Epithelial cell of esophagus (primary cell): Measurements from ENCODE around the gene SIMC1.
"Not testable (repeated sequence)": the region's sequence is repeated elsewhere in the genome, so short reads cannot be mapped to it uniquely, and the experiment has no call there.

Experiments
- DNase-seq: peaks from one replicate; pipeline ENCODE4 v3.0.0; 2010; ENCODE audit warnings: low read depth
- H3K4me3 ChIP-seq: 2 replicates; pipeline ENCODE4 v1.5.1; 2011; ENCODE audit warnings: mild to moderate bottlenecking, low read length, control low read depth
- CTCF ChIP-seq: IDR thresholded peaks from 2 replicates; pipeline ENCODE4 v1.5.1; 2011; ENCODE audit warnings: low read depth, mild to moderate bottlenecking, low read length, control low read depth, inconsistent platforms; ENCODE audit not compliant: insufficient read depth; ENCODE audit errors: missing control alignments

The SIMC1 gene

GRCh38 chr5:176245074-176245473 lies 6.8 kb downstream of the SIMC1 start:
- DNase-seq, H3K4me3 ChIP-seq: not testable (repeated sequence)

DNA sequence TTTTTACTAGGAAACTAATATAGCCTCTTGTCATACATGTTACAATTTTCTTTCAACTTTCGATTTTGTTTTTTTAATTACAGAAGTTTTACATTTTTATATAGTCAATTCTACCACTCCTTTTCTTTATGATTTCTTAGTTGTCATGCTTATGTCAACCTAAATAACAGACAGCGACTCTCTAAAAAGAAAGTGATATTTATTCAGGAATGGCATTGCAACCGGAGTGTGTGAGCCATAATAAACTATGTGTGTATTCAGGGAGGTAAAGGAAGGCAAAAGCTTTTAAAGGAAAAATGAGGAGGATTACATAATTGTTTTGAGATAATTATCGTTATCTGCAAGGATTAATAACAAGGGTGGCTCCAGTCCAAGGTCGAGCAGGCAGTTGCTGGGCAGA lies 7.3 kb downstream of the SIMC1 start:
- H3K4me3 ChIP-seq, DNase-seq: not testable (repeated sequence)

- DNase-seq, H3K4me3 ChIP-seq: not testable (repeated sequence)
Measured at GRCh38 chr5:176250691-176251090, 12.5 kb downstream of the SIMC1 start.

- not testable (repeated sequence) for H3K4me3 ChIP-seq, DNase-seq
Measured at GRCh38 chr5:176252171-176252570, 13.9 kb downstream of the SIMC1 start.

GRCh38 chr5:176253370-176254065 lies 15.3 kb downstream of the SIMC1 start:
- not testable (repeated sequence) for DNase-seq, H3K4me3 ChIP-seq

DNA sequence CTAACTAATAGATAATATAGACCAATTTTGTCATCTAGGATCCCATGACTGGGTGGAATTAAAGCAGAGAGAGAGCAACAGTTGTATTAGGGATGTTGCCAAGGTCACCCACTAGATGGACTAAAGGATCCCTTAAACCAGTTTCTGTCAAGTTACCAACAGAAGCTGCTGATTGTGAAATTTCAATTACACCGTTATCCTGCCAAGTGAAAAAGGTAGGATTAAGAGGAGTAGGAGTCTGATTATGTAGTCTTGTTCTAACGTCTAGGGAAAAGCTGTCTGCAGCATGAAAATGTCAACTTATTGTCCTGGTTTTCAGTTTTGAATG lies 15.8 kb downstream of the SIMC1 start:
- H3K4me3 ChIP-seq, DNase-seq: not testable (repeated sequence)

DNA sequence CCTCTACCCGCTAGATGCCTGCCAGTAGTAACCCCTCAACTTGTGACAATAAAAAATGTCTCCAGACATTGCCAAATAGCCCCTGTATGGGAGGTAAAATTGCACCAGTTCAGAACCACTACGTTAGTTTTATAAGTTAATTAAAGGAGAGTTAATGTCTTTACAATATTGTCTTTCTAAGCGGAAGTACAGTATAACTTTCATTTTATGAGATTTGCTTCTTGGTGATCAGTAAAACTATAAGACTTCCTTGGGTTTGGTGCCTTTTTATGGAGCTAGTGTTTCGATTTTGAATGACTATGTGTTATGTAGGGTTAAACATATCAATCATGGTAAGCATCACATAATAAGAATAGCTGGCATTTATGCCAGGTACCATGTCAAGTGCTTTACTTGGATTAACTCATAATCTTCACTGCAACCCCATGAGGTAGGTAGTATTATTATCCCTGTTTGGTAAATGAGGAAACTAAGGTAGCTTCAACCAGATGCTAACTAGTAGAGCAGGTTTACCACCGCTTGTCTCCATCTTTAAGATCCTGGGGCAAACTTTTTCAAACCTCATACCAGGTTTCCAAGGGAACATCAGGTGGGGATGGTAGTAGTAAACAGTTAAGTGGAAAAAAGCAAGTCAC lies 19.8 kb downstream of the SIMC1 start:
- not testable (repeated sequence) for H3K4me3 ChIP-seq, DNase-seq

GRCh38 chr5:176260682-176261081 lies 22.5 kb downstream of the SIMC1 start:
- DNase-seq, H3K4me3 ChIP-seq: not testable (repeated sequence)

DNA sequence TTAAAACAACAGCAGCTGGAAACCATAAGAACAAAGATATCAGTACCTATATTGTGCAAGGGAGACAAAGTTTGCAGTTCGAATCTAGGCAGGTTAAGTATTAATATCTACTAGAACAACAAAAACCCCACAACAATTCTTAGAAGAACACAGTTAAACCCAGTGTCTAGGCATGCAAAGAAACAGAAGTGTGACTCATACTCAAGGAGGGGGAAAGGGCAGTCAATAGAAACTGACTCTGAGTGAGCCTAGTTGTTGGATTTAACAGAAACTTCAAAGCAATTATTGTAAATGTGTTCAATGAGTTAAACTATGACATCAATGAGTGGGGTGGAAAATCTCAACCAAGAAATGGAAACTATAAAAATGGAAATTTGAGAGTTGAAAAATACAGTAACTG lies 28.2 kb downstream of the SIMC1 start:
- not testable (repeated sequence) for H3K4me3 ChIP-seq, DNase-seq

GRCh38 chr5:176289018-176289417 lies 50.8 kb downstream of the SIMC1 start:
- not testable (repeated sequence) for DNase-seq, H3K4me3 ChIP-seq

- not testable (repeated sequence) for DNase-seq, H3K4me3 ChIP-seq
Measured at GRCh38 chr5:176290057-176290840, 52.0 kb downstream of the SIMC1 start.

DNA sequence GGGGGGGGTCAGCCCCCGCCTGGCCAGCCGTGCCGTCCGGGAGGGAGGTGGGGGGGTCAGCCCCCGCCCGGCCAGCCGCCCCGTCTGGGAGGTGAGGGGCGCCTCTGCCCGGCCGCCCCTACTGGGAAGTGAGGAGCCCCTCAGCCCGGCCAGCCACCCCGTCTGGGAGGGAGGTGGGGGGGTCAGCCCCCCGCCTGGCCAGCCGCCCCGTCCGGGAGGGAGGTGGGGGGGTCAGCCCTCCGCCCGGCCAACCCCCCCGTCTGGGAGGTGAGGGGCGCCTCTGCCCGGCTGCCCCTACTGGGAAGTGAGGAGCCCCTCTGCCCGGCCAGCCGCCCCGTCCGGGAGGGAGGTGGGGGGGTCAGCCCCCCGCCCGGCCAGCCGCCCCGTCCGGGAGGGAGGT lies 67.1 kb downstream of the SIMC1 start:
- H3K4me3 ChIP-seq, DNase-seq: not testable (repeated sequence)

DNA sequence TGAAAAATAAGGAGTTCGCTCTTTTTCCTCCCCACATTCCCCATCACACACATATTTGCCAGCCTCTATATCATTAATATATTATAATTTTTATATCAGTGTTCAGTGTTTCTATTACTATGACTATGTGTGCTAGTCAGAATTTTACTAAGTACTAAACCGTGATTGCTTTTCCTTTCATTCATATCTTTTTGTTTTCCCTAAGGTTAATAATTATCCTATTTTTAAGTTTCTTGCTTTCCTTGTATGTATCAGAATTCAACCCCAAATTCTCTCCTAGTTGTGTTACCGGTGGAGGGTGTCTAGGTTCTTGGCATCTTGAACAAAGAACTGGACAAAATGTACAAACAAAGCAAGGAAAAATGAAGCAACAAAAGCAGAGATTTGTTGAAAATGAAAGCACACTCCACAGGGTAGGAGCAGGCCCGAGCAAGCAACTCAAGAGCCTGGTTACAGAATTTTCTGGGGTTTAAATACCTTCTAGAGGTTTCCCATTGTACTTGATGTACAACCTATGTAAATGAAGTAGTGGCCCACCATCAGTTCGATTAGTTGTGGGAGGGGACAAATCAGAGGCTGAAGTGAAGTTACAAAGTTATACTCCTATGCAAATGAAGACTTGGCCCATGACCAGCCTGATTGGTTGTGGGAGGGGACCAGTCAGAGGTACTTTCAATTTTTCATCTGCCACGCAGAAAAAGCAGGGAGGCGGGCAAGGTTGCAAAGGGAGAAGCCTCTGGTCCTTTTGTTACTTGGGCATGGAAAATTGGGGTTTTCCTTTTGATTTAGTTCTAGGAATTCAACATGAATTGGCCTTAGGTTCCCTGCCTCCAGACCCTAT lies 79.5 kb downstream of the SIMC1 start:
- DNase-seq = no peak
- H3K4me3 ChIP-seq = no peak overlapping the region
- no peak for TF ChIP-seq CTCF
